ENCODE data around the gene GRID1.
"Not testable (repeated sequence)": the region's sequence is repeated elsewhere in the genome, so short reads cannot be mapped to it uniquely, and the experiment has no call there.

Gene GRID1

GRCh38 chr10:86247588-86247987, 119.0 kb downstream of the GRID1 start:
- no peak for FAIRE-seq
- no peak for TF ChIP-seq POLR2A (IDR thresholded peaks at IDR 0.05; ENCODE audit: low read depth, low read length)
- no peak for TF ChIP-seq POU2F2 (IDR thresholded peaks at IDR 0.05; ENCODE audit: low read depth, low read length)
- TF ChIP-seq POLR2AphosphoS5 (IDR thresholded peaks at IDR 0.05; ENCODE audit: low read depth, low read length) = no peak
- TF ChIP-seq TAF1 (IDR thresholded peaks at IDR 0.05; ENCODE audit: low read depth, low read length) = no peak
- TF ChIP-seq SPI1 (IDR thresholded peaks at IDR 0.05; ENCODE audit: low read depth, low read length) = no peak
- no peak for TF ChIP-seq PAX5 (IDR thresholded peaks at IDR 0.05; ENCODE audit: insufficient read depth, low read length, severe bottlenecking)
- no peak for DNase-seq (ENCODE audit: insufficient read length, low spot score)

GRCh38 chr10:86247073-86247472, 119.5 kb downstream of the GRID1 start:
- TF ChIP-seq POU2F2 (IDR thresholded peaks at IDR 0.05; ENCODE audit: low read depth, low read length) = no peak
- DNase-seq (ENCODE audit: insufficient read length, low spot score) (no peak), FAIRE-seq (no peak)

- DNase-seq (ENCODE audit: insufficient read length, low spot score) = no peak
- FAIRE-seq = no peak
- TF ChIP-seq PAX5 (IDR thresholded peaks at IDR 0.05; ENCODE audit: insufficient read depth, low read length, severe bottlenecking) (no peak), SPI1 (IDR thresholded peaks at IDR 0.05; ENCODE audit: low read depth, low read length) (no peak), POLR2AphosphoS5 (IDR thresholded peaks at IDR 0.05; ENCODE audit: low read depth, low read length) (no peak)
Measured at GRCh38 chr10:86246279-86246940, 120.2 kb downstream of the GRID1 start.

GRCh38 chr10:86245015-86245394, 121.6 kb downstream of the GRID1 start:
- no peak for TF ChIP-seq TAF1 (IDR thresholded peaks at IDR 0.05; ENCODE audit: low read depth, low read length)
- TF ChIP-seq POLR2A (IDR thresholded peaks at IDR 0.05; ENCODE audit: low read depth, low read length) = no peak
- no peak for TF ChIP-seq POU2F2 (IDR thresholded peaks at IDR 0.05; ENCODE audit: low read depth, low read length)
- DNase-seq (ENCODE audit: insufficient read length, low spot score) (no peak), FAIRE-seq (no peak)

GRCh38 chr10:86244297-86245014, 122.1 kb downstream of the GRID1 start:
- TF ChIP-seq PAX5 (IDR thresholded peaks at IDR 0.05; ENCODE audit: insufficient read depth, low read length, severe bottlenecking) (no peak), POLR2AphosphoS5 (IDR thresholded peaks at IDR 0.05; ENCODE audit: low read depth, low read length) (no peak), TAF1 (IDR thresholded peaks at IDR 0.05; ENCODE audit: low read depth, low read length) (no peak), SPI1 (IDR thresholded peaks at IDR 0.05; ENCODE audit: low read depth, low read length) (no peak), POLR2A (IDR thresholded peaks at IDR 0.05; ENCODE audit: low read depth, low read length) (no peak), POU2F2 (IDR thresholded peaks at IDR 0.05; ENCODE audit: low read depth, low read length) (no peak)
- FAIRE-seq (no peak), DNase-seq (ENCODE audit: insufficient read length, low spot score) (no peak)

GRCh38 chr10:86243651-86244155, 122.9 kb downstream of the GRID1 start:
- DNase-seq (ENCODE audit: insufficient read length, low spot score) = no peak
- FAIRE-seq = no peak
- TF ChIP-seq POU2F2 (IDR thresholded peaks at IDR 0.05; ENCODE audit: low read depth, low read length) (no peak), POLR2AphosphoS5 (IDR thresholded peaks at IDR 0.05; ENCODE audit: low read depth, low read length) (no peak), PAX5 (IDR thresholded peaks at IDR 0.05; ENCODE audit: insufficient read depth, low read length, severe bottlenecking) (no peak), TAF1 (IDR thresholded peaks at IDR 0.05; ENCODE audit: low read depth, low read length) (no peak), POLR2A (IDR thresholded peaks at IDR 0.05; ENCODE audit: low read depth, low read length) (no peak), SPI1 (IDR thresholded peaks at IDR 0.05; ENCODE audit: low read depth, low read length) (no peak)

GRCh38 chr10:86242761-86243160, 123.8 kb downstream of the GRID1 start:
- TF ChIP-seq PAX5 (IDR thresholded peaks at IDR 0.05; ENCODE audit: insufficient read depth, low read length, severe bottlenecking) = no peak
- no peak for TF ChIP-seq POLR2AphosphoS5 (IDR thresholded peaks at IDR 0.05; ENCODE audit: low read depth, low read length)
- no peak for TF ChIP-seq SPI1 (IDR thresholded peaks at IDR 0.05; ENCODE audit: low read depth, low read length)
- no peak for TF ChIP-seq TAF1 (IDR thresholded peaks at IDR 0.05; ENCODE audit: low read depth, low read length)
- no peak for TF ChIP-seq POLR2A (IDR thresholded peaks at IDR 0.05; ENCODE audit: low read depth, low read length)
- TF ChIP-seq POU2F2 (IDR thresholded peaks at IDR 0.05; ENCODE audit: low read depth, low read length) = no peak
- DNase-seq (ENCODE audit: insufficient read length, low spot score) = no peak
- no peak for FAIRE-seq

- DNase-seq (ENCODE audit: insufficient read length, low spot score); FAIRE-seq: not testable (repeated sequence)
Measured at GRCh38 chr10:86238089-86238488, 128.5 kb downstream of the GRID1 start.

- DNase-seq (ENCODE audit: insufficient read length, low spot score) (no peak), FAIRE-seq (no peak)
- no peak for TF ChIP-seq POU2F2 (IDR thresholded peaks at IDR 0.05; ENCODE audit: low read depth, low read length)
- TF ChIP-seq TAF1 (IDR thresholded peaks at IDR 0.05; ENCODE audit: low read depth, low read length) = no peak
- TF ChIP-seq POLR2AphosphoS5 (IDR thresholded peaks at IDR 0.05; ENCODE audit: low read depth, low read length) = no peak
- no peak for TF ChIP-seq POLR2A (IDR thresholded peaks at IDR 0.05; ENCODE audit: low read depth, low read length)
- no peak for TF ChIP-seq PAX5 (IDR thresholded peaks at IDR 0.05; ENCODE audit: insufficient read depth, low read length, severe bottlenecking)
- TF ChIP-seq SPI1 (IDR thresholded peaks at IDR 0.05; ENCODE audit: low read depth, low read length) = no peak
Measured at GRCh38 chr10:86234541-86235270, 131.9 kb downstream of the GRID1 start.

- DNase-seq (ENCODE audit: insufficient read length, low spot score) = no peak
- FAIRE-seq = no peak
Measured at GRCh38 chr10:86234107-86234506, 132.5 kb downstream of the GRID1 start.

More at GRCh38 chr10:86234107-86234506, 132.5 kb downstream of the GRID1 start:
- TF ChIP-seq POU2F2 (IDR thresholded peaks at IDR 0.05; ENCODE audit: low read depth, low read length) (no peak), POLR2AphosphoS5 (IDR thresholded peaks at IDR 0.05; ENCODE audit: low read depth, low read length) (no peak)

Data from GM12891 (cell line).